ENCODE data around the gene NEK11. TPM values are rescaled to one million over a fixed set of nuclear protein-coding genes. Genes with fewer than 3 reads are reported as not detected.

Gene NEK11
- total RNA-seq, 1 donor from 2014 or later = 3.8 TPM

DNA sequence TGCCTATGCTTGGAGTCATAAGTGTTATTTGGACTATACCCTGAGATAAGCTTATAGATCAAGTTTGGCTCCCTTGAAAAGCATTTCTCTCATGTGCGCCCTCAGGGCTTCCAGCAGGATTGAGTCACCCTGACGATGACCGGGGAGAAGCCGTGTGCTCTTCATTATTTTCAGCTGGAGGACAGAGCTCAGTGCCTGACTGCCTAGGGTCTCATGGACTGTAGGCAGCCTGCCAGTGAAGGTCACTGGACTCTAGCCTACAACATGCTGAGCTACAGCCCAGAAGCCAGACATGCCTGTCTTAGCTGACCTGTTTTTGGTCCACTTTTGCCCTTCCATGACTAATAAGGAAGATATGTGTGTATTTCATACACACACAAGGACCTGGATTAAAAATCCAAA lies 323.3 kb downstream of the NEK11 start:
- no peaks in the 10 kb centered on the region for H3K27me3 ChIP-seq
- H3K4me1 ChIP-seq = no peaks in the 10 kb centered on the region

GRCh38 chr3:131350506-131350905 lies 323.8 kb downstream of the NEK11 start:
- Histone ChIP-seq H3K4me3 (no peak overlapping the region), H3K9me3 (no peaks in the 10 kb centered on the region), H3K36me3 (no peaks in the 10 kb centered on the region), H3K4me1 (no peaks in the 10 kb centered on the region), H3K27ac (no peak overlapping the region), H3K27me3 (no peaks in the 10 kb centered on the region)
- TF ChIP-seq, protein P1, sequence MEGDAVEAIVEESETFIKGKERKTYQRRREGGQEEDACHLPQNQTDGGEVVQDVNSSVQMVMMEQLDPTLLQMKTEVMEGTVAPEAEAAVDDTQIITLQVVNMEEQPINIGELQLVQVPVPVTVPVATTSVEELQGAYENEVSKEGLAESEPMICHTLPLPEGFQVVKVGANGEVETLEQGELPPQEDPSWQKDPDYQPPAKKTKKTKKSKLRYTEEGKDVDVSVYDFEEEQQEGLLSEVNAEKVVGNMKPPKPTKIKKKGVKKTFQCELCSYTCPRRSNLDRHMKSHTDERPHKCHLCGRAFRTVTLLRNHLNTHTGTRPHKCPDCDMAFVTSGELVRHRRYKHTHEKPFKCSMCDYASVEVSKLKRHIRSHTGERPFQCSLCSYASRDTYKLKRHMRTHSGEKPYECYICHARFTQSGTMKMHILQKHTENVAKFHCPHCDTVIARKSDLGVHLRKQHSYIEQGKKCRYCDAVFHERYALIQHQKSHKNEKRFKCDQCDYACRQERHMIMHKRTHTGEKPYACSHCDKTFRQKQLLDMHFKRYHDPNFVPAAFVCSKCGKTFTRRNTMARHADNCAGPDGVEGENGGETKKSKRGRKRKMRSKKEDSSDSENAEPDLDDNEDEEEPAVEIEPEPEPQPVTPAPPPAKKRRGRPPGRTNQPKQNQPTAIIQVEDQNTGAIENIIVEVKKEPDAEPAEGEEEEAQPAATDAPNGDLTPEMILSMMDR (IDR thresholded peaks at IDR 0.05) = no peak
- intact Hi-C loops (cut with DNase I) = no loop called here
- DNase-seq (no peak), ATAC-seq (no peak)

More for the DNA sequence above, 323.3 kb downstream of the NEK11 start:
- Histone ChIP-seq H3K27ac (no peak overlapping the region), H3K9me3 (no peaks in the 10 kb centered on the region), H3K36me3 (no peaks in the 10 kb centered on the region), H3K4me3 (no peak overlapping the region)
- TF ChIP-seq, protein P1 (IDR thresholded peaks at IDR 0.05) = no peak
- DNase-seq (no peak), ATAC-seq (no peak)
- intact Hi-C loops (cut with DNase I) = no loop called here

GRCh38 chr3:131353016-131353877 lies 326.6 kb downstream of the NEK11 start:
- no peaks in the 10 kb centered on the region for H3K36me3 ChIP-seq
- DNase-seq (no peak), ATAC-seq (no peak)
- no peaks in the 10 kb centered on the region for H3K27me3 ChIP-seq
- no peaks in the 10 kb centered on the region for H3K9me3 ChIP-seq
- intact Hi-C loops (cut with DNase I) = no loop called here
- H3K27ac ChIP-seq = no peak overlapping the region
- H3K4me3 ChIP-seq = no peak overlapping the region
- TF ChIP-seq, protein P1 (IDR thresholded peaks at IDR 0.05) = no peak
- no peaks in the 10 kb centered on the region for H3K4me1 ChIP-seq

GRCh38 chr3:131353986-131354385 lies 327.3 kb downstream of the NEK11 start:
- Histone ChIP-seq H3K27ac (no peak overlapping the region), H3K27me3 (no peaks in the 10 kb centered on the region), H3K36me3 (no peaks in the 10 kb centered on the region), H3K9me3 (no peaks in the 10 kb centered on the region), H3K4me1 (no peaks in the 10 kb centered on the region), H3K4me3 (no peak overlapping the region)
- TF ChIP-seq, protein P1 (IDR thresholded peaks at IDR 0.05) = no peak
- intact Hi-C loops (cut with DNase I) = no loop called here
- no peak for ATAC-seq
- no peak for DNase-seq

DNA sequence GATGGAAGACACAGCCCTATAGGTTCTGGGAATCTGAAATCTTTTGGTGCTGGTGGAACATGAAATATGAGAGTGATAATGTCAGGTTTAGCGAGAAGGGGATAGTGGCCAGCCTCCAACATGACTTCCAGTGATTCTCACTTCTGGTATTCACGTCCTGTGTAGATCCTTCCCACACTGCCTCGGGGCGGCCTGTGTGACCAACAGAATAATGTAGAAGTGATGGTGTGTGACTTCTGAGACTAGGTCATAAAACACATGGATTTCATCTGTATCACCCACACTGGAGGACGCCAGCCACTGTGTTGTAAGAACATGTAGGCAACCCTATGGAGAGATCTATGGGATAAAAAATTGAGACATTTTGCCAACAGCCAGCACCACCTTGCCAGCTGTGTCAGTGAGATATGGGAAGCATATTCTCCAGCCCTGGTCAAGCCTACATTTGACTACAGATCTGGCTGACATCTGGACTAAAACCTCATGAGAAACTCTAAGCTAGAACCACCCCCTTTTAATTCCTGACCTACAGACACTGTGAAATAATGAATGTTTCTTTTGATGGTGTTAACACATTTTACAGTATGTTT lies 329.4 kb downstream of the NEK11 start:
- ATAC-seq (no peak), DNase-seq (no peak)
- intact Hi-C loops (cut with DNase I) = no loop called here
- no peak overlapping the region for H3K4me3 ChIP-seq
- no peaks in the 10 kb centered on the region for H3K36me3 ChIP-seq
- TF ChIP-seq, protein P1 (IDR thresholded peaks at IDR 0.05) = no peak
- H3K4me1 ChIP-seq = no peaks in the 10 kb centered on the region
- no peaks in the 10 kb centered on the region for H3K27me3 ChIP-seq
- no peak overlapping the region for H3K27ac ChIP-seq
- H3K9me3 ChIP-seq = no peaks in the 10 kb centered on the region

Measured in upper lobe of right lung (tissue), 1 donor.